ENCODE results near the gene HNRNPUL2. TPM values are rescaled to one million over a fixed set of nuclear protein-coding genes. Genes with fewer than 3 reads are reported as not detected.

Gene HNRNPUL2
- total RNA-seq, 1 donor from 2014 or later: 45.6 TPM

DNA sequence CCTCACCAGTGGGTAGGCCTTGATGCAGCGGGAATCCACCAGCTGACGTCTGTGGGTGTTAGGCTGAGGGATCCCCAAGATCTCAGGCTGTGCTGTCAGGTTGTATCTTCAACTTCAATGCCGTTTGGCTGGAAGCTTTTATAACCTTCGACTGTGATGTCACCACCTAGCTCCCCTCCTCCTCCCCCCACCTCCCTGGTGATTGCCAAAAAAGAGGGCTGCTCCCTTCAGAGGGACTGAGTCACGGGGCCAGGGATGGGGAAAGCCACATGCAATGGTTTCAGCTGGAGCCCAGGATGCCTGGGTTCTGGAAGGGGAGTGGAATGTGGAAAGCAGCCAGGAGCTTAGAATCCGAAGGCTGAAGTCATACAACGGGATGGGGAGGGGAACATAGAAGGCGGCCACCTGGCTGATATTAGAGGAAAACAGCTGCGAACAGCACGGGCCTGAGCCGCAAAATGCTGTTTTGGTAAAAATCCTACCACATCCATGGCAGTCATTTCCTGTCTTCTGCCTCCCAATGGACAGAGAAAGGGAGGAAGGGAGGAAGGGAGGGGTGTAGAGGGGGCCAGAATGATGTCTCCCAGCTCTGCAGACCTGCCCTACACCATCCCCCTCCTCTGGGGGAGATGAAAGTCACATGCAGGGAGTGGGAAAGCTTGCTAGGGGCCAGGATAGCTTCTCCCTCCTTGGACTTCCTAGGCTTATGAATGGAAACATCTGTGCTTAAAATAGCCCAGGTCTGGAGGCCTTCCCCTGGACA lies 37.7 kb downstream of the HNRNPUL2 start, which contains the start of gene LRRN4CL:
LRRN4CL (minus strand) TSS at position 110 of the 763 bp plus-strand sequence. CDS start 1,022 bp downstream, outside the sequence.
- no peaks in the 10 kb centered on the region for H3K9me3 Mint-ChIP-seq (ENCODE audit: low read depth)
- H3K36me3 Mint-ChIP-seq (ENCODE audit: low read depth): peaks cover 8% of the 10 kb centered on the region
- no peaks in the 10 kb centered on the region for H3K27me3 Mint-ChIP-seq (ENCODE audit: low read depth)
- TF ChIP-seq, protein P1, sequence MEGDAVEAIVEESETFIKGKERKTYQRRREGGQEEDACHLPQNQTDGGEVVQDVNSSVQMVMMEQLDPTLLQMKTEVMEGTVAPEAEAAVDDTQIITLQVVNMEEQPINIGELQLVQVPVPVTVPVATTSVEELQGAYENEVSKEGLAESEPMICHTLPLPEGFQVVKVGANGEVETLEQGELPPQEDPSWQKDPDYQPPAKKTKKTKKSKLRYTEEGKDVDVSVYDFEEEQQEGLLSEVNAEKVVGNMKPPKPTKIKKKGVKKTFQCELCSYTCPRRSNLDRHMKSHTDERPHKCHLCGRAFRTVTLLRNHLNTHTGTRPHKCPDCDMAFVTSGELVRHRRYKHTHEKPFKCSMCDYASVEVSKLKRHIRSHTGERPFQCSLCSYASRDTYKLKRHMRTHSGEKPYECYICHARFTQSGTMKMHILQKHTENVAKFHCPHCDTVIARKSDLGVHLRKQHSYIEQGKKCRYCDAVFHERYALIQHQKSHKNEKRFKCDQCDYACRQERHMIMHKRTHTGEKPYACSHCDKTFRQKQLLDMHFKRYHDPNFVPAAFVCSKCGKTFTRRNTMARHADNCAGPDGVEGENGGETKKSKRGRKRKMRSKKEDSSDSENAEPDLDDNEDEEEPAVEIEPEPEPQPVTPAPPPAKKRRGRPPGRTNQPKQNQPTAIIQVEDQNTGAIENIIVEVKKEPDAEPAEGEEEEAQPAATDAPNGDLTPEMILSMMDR (IDR thresholded peaks at IDR 0.05): peak; percentile 8
- peaks cover 14% of the 10 kb centered on the region for H3K4me1 Mint-ChIP-seq (ENCODE audit: low read depth)
- H3K27ac Mint-ChIP-seq (ENCODE audit: unreplicated experiment): peak within 1 kb of the TSS; percentile 72
- DNase-seq (ENCODE audit: low spot score): no peak
- H3K4me3 Mint-ChIP-seq (ENCODE audit: unreplicated experiment): no peak within 1 kb of the TSS

DNA sequence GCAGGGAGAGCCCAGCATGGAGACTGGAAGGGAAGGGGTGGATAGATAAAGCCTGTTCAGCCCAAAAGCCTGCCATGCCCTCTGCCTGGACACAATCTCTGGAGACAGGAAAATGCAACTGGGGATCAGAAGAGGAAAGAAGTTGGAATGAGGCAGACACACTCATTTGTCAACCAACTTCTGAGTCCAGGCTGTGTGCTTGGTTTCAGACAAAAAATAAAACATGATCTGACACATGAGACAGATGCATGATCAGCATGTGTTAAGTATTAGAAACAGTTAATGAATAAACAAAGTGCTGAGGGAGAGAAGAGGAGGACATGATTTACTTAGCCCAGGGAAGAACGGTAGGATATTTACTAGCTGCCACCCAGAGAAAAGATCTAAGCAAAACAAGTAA lies 38.8 kb downstream of the HNRNPUL2 start:
- Mint-ChIP-seq H3K27me3 (ENCODE audit: low read depth) (no peaks in the 10 kb centered on the region), H3K4me1 (ENCODE audit: low read depth) (peaks cover 13% of the 10 kb centered on the region), H3K27ac (ENCODE audit: unreplicated experiment) (peak overlapping the region; percentile 28), H3K36me3 (ENCODE audit: low read depth) (peaks cover 8% of the 10 kb centered on the region), H3K4me3 (ENCODE audit: unreplicated experiment) (no peak overlapping the region), H3K9me3 (ENCODE audit: low read depth) (no peaks in the 10 kb centered on the region)
- DNase-seq (ENCODE audit: low spot score): no peak
- TF ChIP-seq, protein P1 (IDR thresholded peaks at IDR 0.05): no peak

DNA sequence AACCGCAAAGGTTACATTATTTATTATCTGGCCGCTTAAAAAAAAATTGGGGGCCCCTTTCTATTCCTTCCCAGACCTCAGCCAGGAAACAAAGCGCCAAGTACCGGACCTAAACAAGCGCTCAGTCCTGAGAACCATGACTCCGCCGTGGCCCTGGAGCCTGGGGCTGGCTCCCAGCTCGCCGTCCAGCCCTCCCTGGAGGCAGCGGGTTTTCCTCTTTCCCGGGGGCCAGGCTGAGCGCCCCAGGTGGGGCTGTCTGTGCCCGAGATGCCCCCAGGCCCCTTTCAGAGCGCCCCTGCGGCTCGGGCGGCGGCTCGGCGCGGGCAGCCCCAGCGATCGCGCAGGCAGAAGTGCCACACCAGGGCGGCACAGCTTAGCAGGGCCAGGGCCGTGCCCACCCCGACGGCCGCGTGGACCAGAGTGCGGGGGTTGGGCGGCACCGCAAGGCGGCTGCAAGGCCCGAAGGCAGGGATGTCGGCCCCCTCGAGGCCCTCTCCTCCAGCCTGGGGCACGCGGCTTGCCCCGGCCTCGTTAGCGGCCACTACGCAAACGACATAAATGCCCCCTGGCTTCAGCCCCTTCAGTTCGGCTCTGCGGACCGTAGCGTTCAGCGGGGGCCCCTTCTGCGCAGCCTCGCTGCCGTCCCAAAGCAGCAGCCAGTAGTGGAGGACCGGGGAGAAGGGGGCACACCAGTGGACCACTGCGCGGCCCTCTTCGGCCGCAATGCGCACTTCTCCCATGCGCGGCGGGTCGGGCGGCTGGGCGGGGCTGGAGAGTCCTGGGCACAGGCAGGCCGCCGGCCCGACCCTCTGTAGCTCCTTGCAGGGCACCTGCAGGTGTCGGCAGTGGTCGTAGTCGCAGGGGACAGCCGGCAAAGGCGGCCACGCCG lies 39.5 kb downstream of the HNRNPUL2 start:
- TF ChIP-seq, protein P1 (IDR thresholded peaks at IDR 0.05): no peak
- peaks cover 5% of the 10 kb centered on the region for H3K36me3 Mint-ChIP-seq (ENCODE audit: low read depth)
- H3K4me3 Mint-ChIP-seq (ENCODE audit: unreplicated experiment): no peak overlapping the region
- no peaks in the 10 kb centered on the region for H3K9me3 Mint-ChIP-seq (ENCODE audit: low read depth)
- H3K27ac Mint-ChIP-seq (ENCODE audit: unreplicated experiment): no peak overlapping the region
- DNase-seq (ENCODE audit: low spot score): no peak
- H3K4me1 Mint-ChIP-seq (ENCODE audit: low read depth): peaks cover 13% of the 10 kb centered on the region
- no peaks in the 10 kb centered on the region for H3K27me3 Mint-ChIP-seq (ENCODE audit: low read depth)

DNA sequence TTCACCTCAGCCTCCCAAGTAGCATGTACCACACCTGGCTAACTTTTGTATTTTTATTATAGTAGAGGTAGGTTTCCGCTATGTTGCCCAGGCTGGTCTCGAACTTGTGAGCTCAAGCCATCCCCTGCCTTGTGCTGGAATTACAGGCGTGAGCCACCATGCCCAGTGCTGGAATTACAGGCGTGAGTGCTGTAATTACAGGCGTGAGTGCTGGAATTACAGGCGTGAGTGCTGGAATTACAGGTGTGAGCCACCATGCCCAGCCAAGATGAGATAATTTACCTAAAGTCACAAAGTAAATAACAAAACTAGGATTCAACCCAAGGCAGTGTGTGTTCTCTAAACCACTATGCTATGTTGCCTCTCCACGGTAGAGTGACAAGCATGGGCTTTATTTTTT lies 44.7 kb downstream of the HNRNPUL2 start:
- TF ChIP-seq, protein P1 (IDR thresholded peaks at IDR 0.05): no peak
- Mint-ChIP-seq H3K9me3 (ENCODE audit: low read depth) (no peaks in the 10 kb centered on the region), H3K4me3 (ENCODE audit: unreplicated experiment) (no peak overlapping the region), H3K27ac (ENCODE audit: unreplicated experiment) (no peak overlapping the region), H3K27me3 (ENCODE audit: low read depth) (no peaks in the 10 kb centered on the region), H3K4me1 (ENCODE audit: low read depth) (peaks cover 26% of the 10 kb centered on the region), H3K36me3 (ENCODE audit: low read depth) (peaks cover 3% of the 10 kb centered on the region)
- DNase-seq (ENCODE audit: low spot score): no peak

DNA sequence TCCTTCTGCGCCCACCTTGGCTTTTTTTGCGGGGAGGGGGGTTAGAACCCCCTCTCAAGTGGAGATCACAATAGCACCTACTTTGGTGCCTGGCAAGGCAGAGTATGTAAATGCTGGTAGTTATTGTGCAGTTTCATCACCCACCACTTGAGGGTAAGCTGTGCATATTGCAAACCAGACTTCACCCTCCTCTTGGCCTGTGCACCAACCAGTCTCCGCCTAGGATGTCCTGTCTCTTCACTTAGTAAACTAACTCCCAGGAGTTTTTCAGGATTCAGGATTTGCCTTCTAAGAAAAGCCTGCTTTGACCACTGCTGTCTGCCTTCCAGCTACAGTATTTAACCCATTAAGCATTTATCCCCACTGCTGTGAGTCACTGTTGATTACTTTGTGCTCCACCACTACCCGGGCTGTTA lies 46.4 kb downstream of the HNRNPUL2 start:
- DNase-seq (ENCODE audit: low spot score): no peak
- Mint-ChIP-seq H3K4me3 (ENCODE audit: unreplicated experiment) (no peak overlapping the region), H3K4me1 (ENCODE audit: low read depth) (peaks cover 35% of the 10 kb centered on the region), H3K27ac (ENCODE audit: unreplicated experiment) (peak overlapping the region; percentile 90), H3K36me3 (ENCODE audit: low read depth) (peaks cover 8% of the 10 kb centered on the region), H3K9me3 (ENCODE audit: low read depth) (no peaks in the 10 kb centered on the region), H3K27me3 (ENCODE audit: low read depth) (no peaks in the 10 kb centered on the region)
- TF ChIP-seq, protein P1 (IDR thresholded peaks at IDR 0.05): peak; percentile 78

All from chondrocyte (in vitro differentiated cells).